SK-N-MC (cell line): ENCODE results near the gene TYSND1.
"Not testable (repeated sequence)": the region's sequence is repeated elsewhere in the genome, so short reads cannot be mapped to it uniquely, and the experiment has no call there.

Experiments
- DNase-seq: peaks from one replicate; pipeline ENCODE4 v3.0.0-alpha.2; 2011; ENCODE audit warnings: low read depth, low spot score
- H3K27ac ChIP-seq: fragments of 200-600 bp; sonication (generic); 2 replicates; pipeline ENCODE4 v1.5.1; 2016; ENCODE audit warnings: mixed run types
- H3K36me3 ChIP-seq: fragments of 200-600 bp; sonication (generic); 2 replicates; pipeline ENCODE4 v1.6.1; 2017; ENCODE audit warnings: antibody characterized with exemption, low read length, mixed read lengths; ENCODE audit not compliant: insufficient read depth
- H3K4me3 ChIP-seq: fragments of 200-600 bp; sonication (generic); 2 replicates; pipeline ENCODE4 v1.5.1; 2016
- H3K9ac ChIP-seq: fragments of 200-600 bp; sonication (generic); 2 replicates; pipeline ENCODE4 v1.8.0; 2017; ENCODE audit warnings: mixed run types, mixed read lengths; ENCODE audit not compliant: insufficient read length
- H3K9me3 ChIP-seq: fragments of 200-600 bp; sonication (generic); 2 replicates; pipeline ENCODE4 v1.6.1; 2017; ENCODE audit warnings: low read depth, mild to moderate bottlenecking, antibody characterized with exemption, low read length, moderate library complexity, mixed read lengths
- EZH2 ChIP-seq: fragments of 200-600 bp; sonication (generic); IDR thresholded peaks from one replicate; pipeline ENCODE4 v1.6.1; 2017; ENCODE audit warnings: antibody characterized with exemption
- FOXP2 ChIP-seq: optimal IDR thresholded peaks from 2 replicates; pipeline ENCODE3; 2011; ENCODE audit warnings: mild to moderate bottlenecking, moderate library complexity; ENCODE audit not compliant: insufficient read depth; ENCODE audit errors: extremely low read length, control extremely low read depth
- POLR2AphosphoS5 ChIP-seq: IDR thresholded peaks from 2 replicates; pipeline ENCODE4 v1.6.1; 2012; ENCODE audit warnings: mild to moderate bottlenecking, low read depth, low read length, borderline replicate concordance

Gene TYSND1

DNA sequence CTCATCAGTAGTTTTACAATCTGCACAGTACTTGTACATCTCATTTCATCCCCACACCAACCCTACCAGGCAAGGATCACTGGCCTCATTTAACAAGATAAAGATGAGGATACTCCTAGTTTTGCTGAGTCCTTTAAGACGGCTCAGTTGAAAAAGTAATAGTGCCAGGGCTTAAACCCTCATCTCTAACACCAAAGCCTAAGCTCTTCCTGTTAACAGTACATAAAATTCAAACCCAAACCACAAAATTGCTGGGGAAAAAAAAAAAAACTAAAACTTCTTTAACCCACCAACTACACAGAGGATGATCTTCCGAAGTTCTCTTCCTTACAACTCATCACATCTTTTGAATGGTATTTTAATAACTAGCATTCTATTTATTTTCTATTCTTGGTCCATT is 22.5 kb upstream of the TYSND1 start:
- TF ChIP-seq FOXP2 (no peak), EZH2 (no peak), POLR2AphosphoS5 (no peak)
- peak overlapping the region; percentile 91 for H3K9ac ChIP-seq
- peak overlapping the region; percentile 84 for H3K4me3 ChIP-seq
- H3K9me3 ChIP-seq, result no peaks in the 10 kb centered on the region
- H3K27ac ChIP-seq, result no peak overlapping the region
- peaks cover 11% of the 10 kb centered on the region for H3K36me3 ChIP-seq
- DNase-seq, result no peak

DNA sequence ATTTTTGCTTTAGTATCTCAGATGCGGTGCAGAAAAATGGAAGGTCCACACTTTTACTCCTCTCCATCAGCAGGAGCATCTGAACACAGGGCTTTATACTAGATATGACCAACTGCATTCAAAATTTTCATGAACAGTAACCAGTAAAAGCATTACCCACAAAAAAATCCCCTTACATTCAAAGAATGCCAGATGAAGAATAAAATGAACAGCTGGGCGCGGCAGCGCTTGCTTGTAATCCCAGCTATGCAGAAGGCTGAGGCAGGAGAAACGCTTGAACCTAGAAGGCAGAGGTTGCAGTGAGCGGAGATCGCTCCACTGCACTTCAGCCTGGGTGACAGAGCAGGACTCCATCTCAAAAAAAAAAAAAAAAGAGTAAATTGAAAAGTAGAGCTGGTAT is 20.7 kb upstream of the TYSND1 start:
- no peaks in the 10 kb centered on the region for H3K9me3 ChIP-seq
- H3K9ac ChIP-seq, result no peak overlapping the region
- H3K4me3 ChIP-seq, result no peak overlapping the region
- H3K27ac ChIP-seq, result no peak overlapping the region
- peaks cover 11% of the 10 kb centered on the region for H3K36me3 ChIP-seq
- DNase-seq, result no peak
- TF ChIP-seq FOXP2 (no peak), POLR2AphosphoS5 (no peak), EZH2 (no peak)

DNA sequence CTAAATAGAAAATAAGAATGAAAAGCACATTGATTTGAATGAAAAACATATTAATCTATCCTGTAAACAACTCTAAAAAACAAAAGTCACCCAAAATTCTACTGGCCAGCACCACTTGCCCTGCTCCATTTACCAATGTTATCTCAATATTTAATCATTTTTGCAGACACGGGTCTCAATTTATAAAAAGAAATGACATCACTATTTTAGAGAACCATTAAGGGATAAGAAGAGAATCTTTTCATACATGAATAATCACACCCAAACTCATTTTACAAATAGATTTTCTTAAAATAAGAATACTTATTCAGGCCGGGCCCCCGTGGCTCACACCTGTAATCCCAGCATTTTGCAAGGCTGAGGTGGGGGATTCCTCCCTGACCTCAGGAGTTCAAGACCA is 19.9 kb upstream of the TYSND1 start:
- no peak for DNase-seq
- TF ChIP-seq EZH2 (no peak), POLR2AphosphoS5 (no peak), FOXP2 (no peak)
- Histone ChIP-seq H3K9ac (no peak overlapping the region), H3K27ac (no peak overlapping the region), H3K36me3 (peaks cover 17% of the 10 kb centered on the region), H3K4me3 (no peak overlapping the region), H3K9me3 (no peaks in the 10 kb centered on the region)

DNA sequence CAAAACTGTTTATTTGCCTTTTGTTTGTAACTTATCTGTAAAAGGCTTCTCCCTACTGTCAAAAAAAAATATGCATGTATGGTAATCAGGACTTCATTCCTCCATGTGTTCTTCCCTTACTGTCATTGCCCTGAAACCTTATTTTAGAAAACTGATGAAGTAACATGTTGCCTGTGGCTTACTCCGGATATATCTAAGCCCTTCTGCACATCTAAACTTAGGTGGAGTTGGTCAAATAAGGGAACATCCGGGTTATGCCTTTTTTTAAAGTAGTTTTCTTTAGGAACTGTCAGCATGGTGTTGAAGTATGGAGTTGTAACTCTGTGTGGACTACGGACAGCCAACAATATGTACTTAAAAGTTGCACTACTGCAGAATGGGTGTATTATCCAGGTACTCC is 17.7 kb upstream of the TYSND1 start:
- Histone ChIP-seq H3K9ac (no peak overlapping the region), H3K36me3 (peaks cover 32% of the 10 kb centered on the region), H3K9me3 (no peaks in the 10 kb centered on the region), H3K4me3 (no peak overlapping the region), H3K27ac (no peak overlapping the region)
- DNase-seq, result no peak
- TF ChIP-seq EZH2 (no peak), FOXP2 (no peak), POLR2AphosphoS5 (no peak)

DNA sequence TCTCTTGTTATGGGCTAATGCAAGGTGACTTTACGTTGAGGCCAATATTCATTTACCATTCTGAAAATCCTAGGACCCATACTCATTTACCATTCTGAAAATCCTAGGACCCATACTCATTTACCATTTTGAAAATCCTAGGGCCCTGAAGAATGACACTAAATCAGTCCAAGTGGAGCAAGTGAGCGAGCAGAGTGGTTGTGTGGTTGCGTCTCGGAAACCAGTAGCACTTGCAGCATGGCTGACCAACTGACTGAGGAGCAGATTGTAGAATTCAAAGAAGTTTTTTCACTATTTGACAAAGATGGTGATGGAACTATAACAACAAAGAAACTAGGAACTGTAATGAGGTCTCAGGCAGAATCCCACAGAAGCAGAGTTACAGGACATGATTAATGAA is 16.9 kb upstream of the TYSND1 start:
- H3K36me3 ChIP-seq, result peaks cover 32% of the 10 kb centered on the region
- H3K9ac ChIP-seq, result no peak overlapping the region
- TF ChIP-seq EZH2 (no peak), POLR2AphosphoS5 (no peak), FOXP2 (no peak)
- no peaks in the 10 kb centered on the region for H3K9me3 ChIP-seq
- no peak overlapping the region for H3K4me3 ChIP-seq
- H3K27ac ChIP-seq, result no peak overlapping the region
- DNase-seq, result no peak

DNA sequence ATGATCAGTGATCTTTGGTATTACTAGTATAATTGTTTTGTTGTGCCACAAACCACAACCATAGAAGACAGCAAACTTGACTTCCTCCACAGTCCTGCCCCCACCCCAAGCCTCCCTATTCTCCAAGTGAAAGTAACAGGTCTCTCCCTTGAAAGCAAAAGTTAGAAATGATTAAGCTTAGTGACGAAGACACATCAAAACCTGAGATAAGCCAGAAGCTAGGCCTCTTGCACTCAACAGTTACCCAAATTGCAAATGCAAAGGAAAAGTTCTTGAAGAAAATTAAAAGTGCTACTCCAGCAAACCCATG is 16.3 kb upstream of the TYSND1 start:
- DNase-seq, result no peak
- Histone ChIP-seq H3K9me3 (no peaks in the 10 kb centered on the region), H3K4me3 (no peak overlapping the region), H3K9ac (no peak overlapping the region), H3K27ac (no peak overlapping the region), H3K36me3 (peaks cover 37% of the 10 kb centered on the region)
- TF ChIP-seq FOXP2, result no peak
- TF ChIP-seq POLR2AphosphoS5, result no peak
- no peak for TF ChIP-seq EZH2

DNA sequence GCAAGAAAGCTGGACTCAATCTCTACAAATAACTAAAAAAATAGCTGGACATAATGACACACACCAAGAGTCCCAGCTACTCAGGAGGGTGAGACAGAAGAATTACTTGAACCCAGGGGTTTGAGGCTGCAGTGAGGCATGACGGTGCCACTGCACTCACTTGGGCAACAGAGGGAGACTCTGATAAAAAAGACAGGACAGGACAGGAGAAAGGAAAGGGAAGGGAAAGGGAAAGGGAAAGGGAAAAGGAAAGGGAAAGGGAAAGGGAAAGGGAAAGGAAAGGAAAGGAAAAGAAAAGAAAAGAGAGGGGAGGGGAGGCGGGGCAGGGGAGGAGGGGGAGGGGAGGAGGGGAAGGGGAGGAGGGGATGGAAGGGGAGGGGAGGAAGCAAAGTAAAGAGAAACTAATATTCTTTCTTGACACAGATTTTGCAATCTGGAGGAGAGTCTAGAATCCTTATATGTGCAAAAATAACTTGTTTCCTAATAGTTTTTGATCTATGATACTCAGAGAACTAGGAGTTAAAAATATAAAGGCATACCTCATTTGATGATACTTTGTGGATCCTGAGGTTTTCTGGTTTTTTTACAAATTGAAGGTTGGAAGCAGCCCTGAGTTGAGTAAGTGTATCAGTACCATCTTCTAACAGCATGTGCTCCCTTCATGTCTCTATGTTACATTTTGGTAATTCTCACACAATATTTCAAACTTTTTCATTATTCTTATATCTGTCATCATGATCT is 15.8 kb upstream of the TYSND1 start:
- Histone ChIP-seq H3K9me3 (no peaks in the 10 kb centered on the region), H3K27ac (peak overlapping the region; percentile 25; the same call in 1 of the 2 replicates), H3K36me3 (peaks cover 42% of the 10 kb centered on the region; the same call in 1 of the 2 replicates), H3K9ac (no peak overlapping the region), H3K4me3 (no peak overlapping the region)
- no peak for DNase-seq
- TF ChIP-seq EZH2 (no peak), POLR2AphosphoS5 (no peak), FOXP2 (no peak)

DNA sequence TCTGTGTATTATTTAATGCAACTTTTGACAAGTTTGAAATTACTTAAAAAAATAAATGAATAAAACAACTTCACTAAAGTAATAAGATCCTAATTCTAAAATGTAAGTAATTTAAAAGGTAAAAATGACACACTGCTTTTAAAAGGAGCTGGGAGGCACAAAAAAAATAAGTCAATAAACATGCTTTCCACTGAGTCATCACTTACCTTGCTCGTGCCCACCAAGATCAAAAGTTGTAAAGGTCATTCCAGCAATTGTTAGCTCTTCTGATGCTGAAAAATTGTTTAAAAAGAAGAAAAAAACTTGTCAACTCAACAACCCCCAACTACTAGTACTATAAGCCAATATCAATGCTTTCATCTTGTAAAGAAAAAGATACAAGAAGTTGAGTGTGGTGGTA is 14.3 kb upstream of the TYSND1 start:
- H3K4me3 ChIP-seq, result no peak overlapping the region
- peaks cover 47% of the 10 kb centered on the region; the same call in 1 of the 2 replicates for H3K36me3 ChIP-seq

DNA sequence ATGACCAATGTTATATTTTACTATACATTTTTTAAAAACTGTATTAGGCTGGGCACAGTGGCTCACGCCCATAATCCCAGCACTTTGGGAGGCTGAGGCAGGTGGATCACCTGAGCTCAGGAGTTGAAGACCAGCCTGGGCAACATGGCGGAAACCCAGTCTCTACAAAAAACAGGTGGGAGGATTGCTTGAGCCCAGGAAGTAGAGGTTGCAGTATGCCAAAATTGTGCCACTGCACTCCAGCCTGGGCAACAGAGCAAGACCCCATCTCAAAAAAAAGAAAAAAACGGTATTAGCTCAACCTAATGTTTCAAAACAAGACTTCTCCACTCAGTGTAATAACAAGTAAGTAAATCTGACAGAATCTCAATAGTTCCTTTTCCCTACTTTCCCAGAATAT is 12.9 kb upstream of the TYSND1 start:
- H3K9ac ChIP-seq, H3K4me3 ChIP-seq, H3K9me3 ChIP-seq, DNase-seq: not testable (repeated sequence)
- H3K27ac ChIP-seq, result peak overlapping the region; percentile 31; the same call in 1 of the 2 replicates
- H3K36me3 ChIP-seq, result peaks cover 52% of the 10 kb centered on the region; the same call in 1 of the 2 replicates

More for the DNA sequence above, 14.3 kb upstream of the TYSND1 start:
- Histone ChIP-seq H3K9me3 (no peaks in the 10 kb centered on the region), H3K27ac (peak overlapping the region; percentile 61), H3K9ac (no peak overlapping the region)
- DNase-seq, result no peak
- no peak for TF ChIP-seq EZH2
- TF ChIP-seq POLR2AphosphoS5, result no peak
